ENCODE data around the gene GARNL3.

The GARNL3 gene

GRCh38 chr9:127264462-127265219 is at the start of gene GARNL3:
Gene GARNL3 (plus strand): TSS chr9:127264774. CDS start chr9:127264878, 104 bp downstream.
- no peak for DNase-seq (ENCODE audit: low read depth in 2 of 2)

GRCh38 chr9:127215268-127216209 is 49.0 kb upstream of the GARNL3 start:
- DNase-seq (ENCODE audit: low read depth in 2 of 2) = no peak

GRCh38 chr9:127216210-127216887 is 48.2 kb upstream of the GARNL3 start:
- no peak for DNase-seq (ENCODE audit: low read depth in 2 of 2)

- DNase-seq (ENCODE audit: low read depth in 2 of 2) = no peak
Observed at GRCh38 chr9:127216888-127217217, 47.7 kb upstream of the GARNL3 start.

GRCh38 chr9:127218818-127219217 is 45.8 kb upstream of the GARNL3 start:
- no peak for DNase-seq (ENCODE audit: low read depth in 2 of 2)

- no peak for DNase-seq (ENCODE audit: low read depth in 2 of 2)
Observed at GRCh38 chr9:127219520-127219919, 45.1 kb upstream of the GARNL3 start.

- DNase-seq (ENCODE audit: low read depth in 2 of 2) = no peak
Observed at GRCh38 chr9:127221695-127222094, 42.9 kb upstream of the GARNL3 start.

GRCh38 chr9:127222388-127223095 is 42.0 kb upstream of the GARNL3 start:
- no peak for DNase-seq (ENCODE audit: low read depth in 2 of 2)

GRCh38 chr9:127223266-127223665 is 41.3 kb upstream of the GARNL3 start:
- DNase-seq (ENCODE audit: low read depth in 2 of 2) = no peak

GRCh38 chr9:127223810-127224177 is 40.8 kb upstream of the GARNL3 start:
- no peak for DNase-seq (ENCODE audit: low read depth in 2 of 2)

- DNase-seq (ENCODE audit: low read depth in 2 of 2) = peak; percentile 68 to 85
Observed at GRCh38 chr9:127224178-127224882, 40.2 kb upstream of the GARNL3 start.

GRCh38 chr9:127224883-127225739 is 39.5 kb upstream of the GARNL3 start:
- peak; percentile 88 to 92 for DNase-seq (ENCODE audit: low read depth in 2 of 2)

GRCh38 chr9:127225801-127226625 is 38.6 kb upstream of the GARNL3 start:
- no peak for DNase-seq (ENCODE audit: low read depth in 2 of 2)

- no peak for DNase-seq (ENCODE audit: low read depth in 2 of 2)
Observed at GRCh38 chr9:127229691-127230417, 34.7 kb upstream of the GARNL3 start.

- no peak for DNase-seq (ENCODE audit: low read depth in 2 of 2)
Observed at GRCh38 chr9:127231666-127232065, 32.9 kb upstream of the GARNL3 start.

GRCh38 chr9:127232833-127233549 is 31.6 kb upstream of the GARNL3 start:
- DNase-seq (ENCODE audit: low read depth in 2 of 2) = no peak

- no peak for DNase-seq (ENCODE audit: low read depth in 2 of 2)
Observed at GRCh38 chr9:127233550-127233949, 31.0 kb upstream of the GARNL3 start.

GRCh38 chr9:127233989-127234388 is 30.6 kb upstream of the GARNL3 start:
- DNase-seq (ENCODE audit: low read depth in 2 of 2) = no peak
